ENCODE results near the gene AFAP1. TPM values are rescaled to one million over a fixed set of nuclear protein-coding genes. Genes with fewer than 3 reads are reported as not detected.

The AFAP1 gene
- total and polyA plus RNA-seq, 2 of the 8 experiments (the other 6 are each of a cell fraction or from before 2014, with no cell fraction given): 3.6 to 18.2 TPM

DNA sequence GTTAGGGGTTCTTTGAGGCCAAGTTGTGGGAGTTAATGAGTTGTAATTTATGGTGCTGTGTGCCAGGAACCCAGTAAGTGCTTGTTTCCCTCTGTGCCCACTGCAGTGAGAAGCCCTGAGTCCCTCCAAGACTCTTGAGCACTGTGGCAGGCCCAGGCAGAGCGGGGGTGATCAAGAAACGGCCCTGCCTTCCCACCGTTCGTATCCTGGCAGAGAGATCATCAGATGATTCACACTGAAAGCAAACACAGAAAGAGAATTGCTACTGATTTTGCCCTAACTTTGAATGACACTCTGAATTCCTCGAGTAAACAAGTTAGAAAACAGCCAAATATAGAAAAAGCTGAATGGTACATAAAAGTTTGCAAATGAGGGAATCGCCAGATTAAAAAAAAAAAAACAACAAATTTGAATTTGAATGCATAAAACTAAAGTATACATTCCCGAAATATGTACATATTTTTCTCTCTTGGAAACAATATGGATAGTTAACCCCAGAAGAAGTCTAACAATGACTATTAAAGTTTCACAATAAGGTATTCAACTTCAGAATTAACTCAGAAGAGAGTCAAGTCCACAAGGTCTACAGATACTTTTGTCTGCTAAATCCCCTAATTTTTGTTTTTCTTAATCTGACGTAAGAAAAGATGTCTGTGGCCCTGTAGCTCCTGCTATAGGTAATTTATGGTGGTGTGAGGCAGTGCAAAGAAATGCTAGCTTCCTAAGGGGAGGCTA lies 71.8 kb downstream of the AFAP1 start:
- Histone ChIP-seq H3K18ac (ENCODE audit: extremely low read depth, low read length) (no peak overlapping the region), H2AFZ (ENCODE audit: low read length) (no peak overlapping the region), H2BK5ac (ENCODE audit: low read depth, low read length) (no peak overlapping the region), H3K27me3 (replicated peaks in 1 of 4; ENCODE audit: control insufficient read depth in 3 of 4, extremely low read depth in 1 of 4, insufficient read depth in 3 of 4, low read length in 3 of 4) (no peaks in the 10 kb centered on the region), H3K9me3 (ENCODE audit: insufficient read depth in 2 of 2, low read depth in 1 of 2, low read length in 1 of 2) (peaks cover 3 to 4% of the 10 kb centered on the region in 2 experiments; a peak in 2 of 4 replicates), H4K91ac (replicated peaks; ENCODE audit: insufficient read length, low read length) (no peak overlapping the region), H4K20me1 (replicated peaks in 1 of 2; ENCODE audit: control insufficient read depth in 1 of 2, insufficient read depth in 2 of 2, low read length in 2 of 2) (no peaks in the 10 kb centered on the region), H3K79me1 (ENCODE audit: low read depth, low read length) (peaks cover 6% of the 10 kb centered on the region), H3K36me3 (ENCODE audit: control insufficient read depth in 2 of 4, insufficient read depth in 4 of 4, low read length in 3 of 4) (peaks cover 0 to 13% (median 3%) of the 10 kb centered on the region in 4 experiments; a peak in 3 of 8 replicates), H3K4ac (replicated peaks; ENCODE audit: insufficient read length, low read depth, low read length) (no peak overlapping the region), H3K4me1 (replicated peaks in 1 of 4; ENCODE audit: control insufficient read depth in 3 of 4, insufficient read depth in 4 of 4, low read length in 3 of 4) (peaks cover 0 to 3% (median 0%) of the 10 kb centered on the region in 4 experiments; a peak in 2 of 7 replicates), H4K8ac (ENCODE audit: extremely low read depth, insufficient read depth, low read length) (no peak overlapping the region; the same call in 1 of the 2 replicates), H3K79me2 (ENCODE audit: control insufficient read depth in 1 of 2, insufficient read depth in 2 of 2, low read length in 2 of 2) (peaks cover 0 to 2% of the 10 kb centered on the region in 2 experiments; a peak in 1 of 4 replicates), H3K4me2 (ENCODE audit: insufficient read depth in 1 of 2, low read depth in 2 of 2, low read length in 2 of 2) (no peak overlapping the region), H3K56ac (replicated peaks; ENCODE audit: insufficient read length, low read depth, low read length) (no peak overlapping the region), H3K27ac (ENCODE audit: low read depth, low read length) (no peak overlapping the region), H2BK20ac (ENCODE audit: low read length) (no peak overlapping the region), H2BK12ac (ENCODE audit: low read depth, low read length) (no peak overlapping the region), H2BK120ac (replicated peaks; ENCODE audit: low read depth, low read length) (no peak overlapping the region), H4K5ac (ENCODE audit: insufficient read length, low read depth, low read length) (no peak overlapping the region), H3K9ac (replicated peaks in 1 of 4; ENCODE audit: extremely low read depth in 1 of 4, low read depth in 3 of 4, low read length in 3 of 4) (no peak overlapping the region), H2AK5ac (ENCODE audit: low read depth, low read length) (no peak overlapping the region), H3K4me3 (ENCODE audit: extremely low read depth in 1 of 4, insufficient read depth in 2 of 4, low read depth in 3 of 4, low read length in 4 of 4) (no peak overlapping the region), H2BK15ac (ENCODE audit: low read length) (no peak overlapping the region), H3K23me2 (ENCODE audit: low read depth, low read length) (peaks cover 4% of the 10 kb centered on the region; the same call in 1 of the 2 replicates), H3K14ac (ENCODE audit: insufficient read length) (no peak overlapping the region), H3K23ac (ENCODE audit: insufficient read length) (no peak overlapping the region)
- DNase-seq (ENCODE audit: low read depth in 1 of 2, low spot score in 2 of 2): no peak
- no peak for FAIRE-seq
- POLR2A ChIA-PET (ENCODE audit: partially characterized antibody): no interaction called here
- TF ChIP-seq KDM1A (IDR thresholded peaks at IDR 0.05; ENCODE audit: borderline replicate concordance, low read length): no peak
- no peak for TF ChIP-seq POU5F1 (IDR thresholded peaks at IDR 0.05; ENCODE audit: low read depth, low read length)
- no peak for TF ChIP-seq EGR1 (IDR thresholded peaks at IDR 0.05; ENCODE audit: borderline replicate concordance, low read depth, low read length)
- TF ChIP-seq, protein P1, sequence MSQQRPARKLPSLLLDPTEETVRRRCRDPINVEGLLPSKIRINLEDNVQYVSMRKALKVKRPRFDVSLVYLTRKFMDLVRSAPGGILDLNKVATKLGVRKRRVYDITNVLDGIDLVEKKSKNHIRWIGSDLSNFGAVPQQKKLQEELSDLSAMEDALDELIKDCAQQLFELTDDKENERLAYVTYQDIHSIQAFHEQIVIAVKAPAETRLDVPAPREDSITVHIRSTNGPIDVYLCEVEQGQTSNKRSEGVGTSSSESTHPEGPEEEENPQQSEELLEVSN (IDR thresholded peaks at IDR 0.05): no peak
- no peak for TF ChIP-seq HDAC6 (IDR thresholded peaks at IDR 0.05; ENCODE audit: low read depth, low read length)
- no peak for TF ChIP-seq RNF2 (IDR thresholded peaks at IDR 0.05; ENCODE audit: borderline replicate concordance, low read depth, low read length, missing control alignments, poor library complexity, severe bottlenecking)
- no peak for TF ChIP-seq EZH2 (IDR thresholded peaks at IDR 0.05; ENCODE audit: low read depth, low read length, severe bottlenecking)
- no peak for TF ChIP-seq SRF (IDR thresholded peaks at IDR 0.05; ENCODE audit: low read depth, low read length)
- no peak for TF ChIP-seq CBX5 (IDR thresholded peaks at IDR 0.05; ENCODE audit: low read depth, low read length)
- CTCF ChIA-PET (ENCODE audit: partially characterized antibody): interaction anchor here (0.7 to 4.1 kb wide), 5 partner anchors 8 to 118 kb away, joined by 3 to 38 read pairs (median 3); no protein-coding TSS in a partner anchor
- WGBS, 2 experiments (ENCODE audit: extremely low coverage in 1 of 2, insufficient coverage in 1 of 2, insufficient read length in 1 of 2, insufficient replicate concordance in 2 of 2, low coverage in 1 of 2, low lambda C conversion rate in 2 of 2, missing lambda C conversion rate in 1 of 2): 85% methylated on average over 8 of the region's 8 CpGs; no CpG with 5 or more reads in 1 of the 2 experiments

All from H1 (cell line).